HepG2 (cell line): ENCODE results near the gene LYSMD2. TPM values are rescaled to one million over a fixed set of nuclear protein-coding genes. Genes with fewer than 3 reads are reported as not detected.

Source experiments
- ATAC-seq: fragments of 200-7000 bp; cut with Tn5 transposase; 3 replicates; pipeline ENCODE4 v1.9.1; 2020; ENCODE audit warnings: mild to moderate bottlenecking, moderate library complexity
- BruUV-seq: library from RNA; stranded (reverse); fragments of 400-500 nt; replicated peaks from 2 replicates; lab custom pipeline; 2021; lab: Mats Ljungman, UMichigan
- CTCF ChIA-PET: fragments of 300-600 bp; formaldehyde crosslinking; extraction: SDS; loops from one replicate; lab custom pipeline; 2021; ENCODE audit warnings: low total read pairs, inconsistent platforms, low intra/inter-chr PET ratio; lab: Yijun Ruan, JAX
- POLR2A ChIA-PET: fragments of 350-600 bp; sonication (Branson Sonifier 250); formaldehyde crosslinking; loops from one replicate; lab custom pipeline; 2020; ENCODE audit warnings: antibody characterized with exemption, inconsistent platforms; lab: Yijun Ruan, JAX
- DNase-seq: peaks from one replicate; pipeline ENCODE4 v3.0.0-alpha.2; 2015; ENCODE audit warnings: low spot score
- FAIRE-seq: peaks from 3 replicates; lab custom pipeline; 2011; peaks lifted over from hg19 to GRCh38; lab: Jason Lieb, UNC
- H2AFZ ChIP-seq: one replicate; pipeline ENCODE4 v1.6.1; 2011; ENCODE audit warnings: low read length, inconsistent platforms
- H3K27ac ChIP-seq: fragments of 300-600 bp; 3 replicates; pipeline ENCODE4 v1.8.0; 2011; ENCODE audit warnings: mixed run types, mild to moderate bottlenecking, mixed read lengths, low read length, inconsistent platforms; ENCODE audit not compliant: insufficient read depth; ENCODE audit errors: extremely low read length
- H3K27me3 ChIP-seq, 2 experiments: fragments of 200-600 bp in 1 of 2; 2 replicates in 1 of 2; 3 replicates in 1 of 2; pipeline versions ENCODE4 v1.6.0 to v1.8.0; 2011; ENCODE audit warnings: low read length in 2 of 2, mild to moderate bottlenecking in 2 of 2, moderate library complexity in 2 of 2, inconsistent platforms in 1 of 2; ENCODE audit not compliant: insufficient read depth in 2 of 2, control insufficient read depth in 1 of 2
- H3K36me3 ChIP-seq, 2 experiments: fragments of 200-600 bp in 1 of 2; replicated peaks in 1 of 2; 2 replicates in 1 of 2; 3 replicates in 1 of 2; pipeline versions ENCODE4 v1.5.1 to v1.8.0; 2011; ENCODE audit warnings: low read length in 2 of 2, inconsistent platforms in 1 of 2; ENCODE audit not compliant: insufficient read depth in 2 of 2, control insufficient read depth in 1 of 2
- H3K4me1 ChIP-seq: 2 replicates; pipeline ENCODE4 v1.5.1; 2012; ENCODE audit warnings: low read length, inconsistent platforms; ENCODE audit not compliant: insufficient read depth
- H3K4me2 ChIP-seq: 2 replicates; pipeline ENCODE4 v1.6.0; 2011; ENCODE audit warnings: low read depth, low read length, inconsistent platforms
- H3K4me3 ChIP-seq, 3 experiments: fragments of 200-600 bp in 1 of 3; sonication (generic), shearing (Covaris generic) in 1 of 3; replicated peaks in 1 of 3; 2 replicates each; pipeline ENCODE4 v1.5.1; 2011 to 2016; ENCODE audit warnings: low read length in 3 of 3, inconsistent platforms in 2 of 3, low read depth in 2 of 3, mild to moderate bottlenecking in 2 of 3, control low read depth in 1 of 3, mixed read lengths in 1 of 3; ENCODE audit not compliant: insufficient read depth in 1 of 3
- H3K79me2 ChIP-seq: one replicate; pipeline ENCODE4 v1.6.1; 2011; ENCODE audit warnings: low read length, inconsistent platforms; ENCODE audit not compliant: insufficient read depth
- H3K9ac ChIP-seq: 2 replicates; pipeline ENCODE4 v1.6.0; 2011; ENCODE audit warnings: mild to moderate bottlenecking, low read depth, low read length, inconsistent platforms; ENCODE audit not compliant: insufficient read depth
- H3K9me3 ChIP-seq: 2 replicates; pipeline ENCODE4 v1.5.1; 2012; ENCODE audit warnings: mild to moderate bottlenecking, low read length
- H4K20me1 ChIP-seq: 2 replicates; pipeline ENCODE4 v1.6.0; 2011; ENCODE audit warnings: inconsistent platforms, mild to moderate bottlenecking, low read length, moderate library complexity; ENCODE audit not compliant: insufficient read depth
- CBX5 ChIP-seq: sonication (generic); formaldehyde crosslinking; IDR thresholded peaks from 2 replicates; pipeline ENCODE4 v1.4.0; 2020; ENCODE audit warnings: missing genetic modification reagents, borderline replicate concordance
- MAFF ChIP-seq: IDR thresholded peaks from 2 replicates; pipeline ENCODE4 v1.6.1; 2011; ENCODE audit warnings: low read depth, low read length, improper control_type of control experiment
- MAFK ChIP-seq, 2 experiments: IDR thresholded peaks in 1 of 2; conservative IDR thresholded peaks in 1 of 2; 2 replicates each; pipeline ENCODE4 v1.6.1; 2011; ENCODE audit warnings: improper control_type of control experiment in 2 of 2, low read length in 2 of 2
- SMAD9 ChIP-seq: sonication (generic); formaldehyde crosslinking; IDR thresholded peaks from 2 replicates; pipeline ENCODE4 v1.5.1; 2020; ENCODE audit warnings: mild to moderate bottlenecking, missing genetic modification reagents
- TCF7 ChIP-seq: sonication (generic); IDR thresholded peaks from 2 replicates; pipeline ENCODE4 v1.6.1; 2016; ENCODE audit warnings: antibody characterized with exemption, low read depth
- ZNF256 ChIP-seq: sonication (generic); formaldehyde crosslinking; conservative IDR thresholded peaks from 2 replicates; pipeline ENCODE4 v1.4.0; 2020; ENCODE audit warnings: missing genetic modification reagents
- ZNF331 ChIP-seq: sonication (generic); formaldehyde crosslinking; IDR thresholded peaks from 2 replicates; pipeline ENCODE4 v1.4.0; 2020; ENCODE audit warnings: missing genetic modification reagents
- WGBS: methylation state at CpG from one replicate; pipeline ENCODE4 v1.1.6; 2017; ENCODE audit warnings: low lambda C conversion rate; 5-methylcytosine and 5-hydroxymethylcytosine counted together
- in situ Hi-C: cut with HindIII; loops from 2 replicates; pipeline ENCODE4 v1.10.0; 2017; ENCODE audit warnings: low pct_unique_long_range_greater_than_20kb; ENCODE audit not compliant: extremely low pct_ligation_motif_present
- intact Hi-C: fragments of 100-400 bp; cut with micrococcal nuclease; formaldehyde crosslinking; loops from one replicate; pipeline ENCODE4 v1.10.0; 2022; ENCODE audit not compliant: unreplicated experiment
- polyA plus RNA-seq, 8 experiments: library from polyadenylated mRNA; depleted of rRNA in 3 of 8; stranded (reverse) in 7 of 8; unstranded in 1 of 8; fragments of >200 nt; fragmentation: Illumina TruSeq in 4 of 8; extraction: Trizol in 4 of 8; gene quantifications; 2 replicates each; pipeline versions ENCODE4 v1.2.1 to v1.2.3, GENCODE V29; 2011 to 2016; ENCODE audit warnings: low read depth in 4 of 8, missing spikeins in 1 of 8, mixed read lengths in 1 of 8; ENCODE audit not compliant: insufficient read depth in 1 of 8
- total RNA-seq, 5 experiments: library from RNA; depleted of rRNA; stranded (reverse); fragments of >200 nt; fragmentation: Illumina TruSeq; extraction: Trizol; gene quantifications; 2 replicates each; pipeline ENCODE4 v1.2.3, GENCODE V29; 2016; ENCODE audit warnings: low read depth in 1 of 5

Gene LYSMD2
- total and polyA plus RNA-seq, 2 of the 13 experiments (the other 11 are each of a cell fraction or from before 2014, with no cell fraction given) = 0.05 to 0.27 TPM

GRCh38 chr15:51681303-51681963 lies 56.0 kb downstream of the LYSMD2 start, which contains the start of gene SCG3 (continued):
- TF ChIP-seq ZNF256 (CRISPR knock-in tag) (peak; percentile 91), CBX5 (CRISPR knock-in tag) (peak; percentile 63; the same call in 1 of the 2 replicates), TCF7 (no peak), ZNF331 (CRISPR knock-in tag) (peak; percentile 86)

- Histone ChIP-seq H3K4me2 (no peak overlapping the region), H2AFZ (no peak overlapping the region), H3K79me2 (no peaks in the 10 kb centered on the region), H3K9ac (no peak overlapping the region), H4K20me1 (no peaks in the 10 kb centered on the region), H3K27ac (no peak overlapping the region), H3K9me3 (no peaks in the 10 kb centered on the region), H3K4me3 (no peak overlapping the region), H3K4me1 (no peaks in the 10 kb centered on the region), H3K36me3 (no peaks in the 10 kb centered on the region), H3K27me3 (peaks cover 0 to 3% of the 10 kb centered on the region in 2 experiments; a peak in 1 of 5 replicates)
- 3% methylated on average over 2 of the region's 2 CpGs for WGBS
- intact Hi-C loops = no loop called here
- TF ChIP-seq MAFK (conservative IDR thresholded peaks at IDR 0.05 in 1 of 2, IDR thresholded peaks at IDR 0.05 in 1 of 2; ENCODE audit: low read length in 2 of 2) (peak; percentile 63 to 72; a peak in 3 of 4 replicates), SMAD9 (no peak), MAFF (peak; percentile 65; the same call in 1 of the 2 replicates)
- ChIA-PET POLR2A (no interaction called here), CTCF (no interaction called here)
- BruUV-seq = no TSS peak
- no peak for FAIRE-seq
- in situ Hi-C loops = no loop called here
- no peak for ATAC-seq
- no peak for DNase-seq
Observed at GRCh38 chr15:51680321-51680720, 57.1 kb downstream of the LYSMD2 start.
